T-helper 1 cell (primary cell): ENCODE results near the gene NAAA.
"Not testable (repeated sequence)": the region's sequence is repeated elsewhere in the genome, so short reads cannot be mapped to it uniquely, and the experiment has no call there.

Experiments
- DNase-seq, 5 donors: peaks; one replicate each; pipeline ENCODE4 v3.0.0-alpha.2; 2012 to 2020
- total RNA-seq, 4 donors: gene quantifications; one replicate each; lab custom pipeline; 2026; lab: John Stamatoyannopoulos, UW

The NAAA gene
- total RNA-seq: 28.1 to 38.6 (median 35.8) reads per million in 4 donors

DNA sequence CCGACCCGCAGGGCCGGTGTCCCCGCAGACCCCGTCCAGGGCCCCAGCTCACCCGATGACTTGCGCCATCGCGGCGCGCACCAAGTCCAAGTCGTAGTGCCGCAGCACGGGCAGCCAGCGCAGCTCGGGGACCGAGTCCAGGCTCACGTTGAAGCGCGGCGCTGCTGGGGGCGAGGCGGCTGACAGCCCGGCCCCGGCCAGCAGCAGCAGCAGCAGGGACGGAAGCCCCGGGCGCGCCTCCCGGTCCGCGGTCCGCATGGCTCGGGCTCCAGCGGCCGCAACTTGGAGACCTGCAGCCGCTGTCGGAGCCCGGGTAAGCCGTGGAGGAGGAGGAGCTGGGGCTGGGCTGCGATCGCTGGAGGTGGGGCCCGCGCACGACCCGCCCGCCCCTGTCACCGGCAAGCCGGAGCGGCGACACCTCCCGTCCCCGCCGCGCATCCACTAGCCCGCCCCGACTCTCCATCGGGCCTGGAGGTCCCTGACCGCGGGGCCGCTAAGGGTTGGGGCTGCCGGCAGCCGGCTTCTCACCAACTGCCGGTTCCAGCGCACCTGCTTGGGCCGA is at the start of gene NAAA:
Gene NAAA (minus strand): TSS at position 322 of the 562 bp plus-strand sequence. CDS start 64 bp downstream, at position 258.
- DNase-seq: peak; percentile 68 to 81 (median 72)

- DNase-seq: no peak
Observed at GRCh38 chr4:75989846-75990528, 49.2 kb upstream of the NAAA start.

- no peak for DNase-seq
Observed at GRCh38 chr4:75985116-75985515, 44.3 kb upstream of the NAAA start.

GRCh38 chr4:75980576-75980975 is 39.8 kb upstream of the NAAA start:
- no peak for DNase-seq

GRCh38 chr4:75976177-75976576 is 35.4 kb upstream of the NAAA start:
- no peak for DNase-seq

DNA sequence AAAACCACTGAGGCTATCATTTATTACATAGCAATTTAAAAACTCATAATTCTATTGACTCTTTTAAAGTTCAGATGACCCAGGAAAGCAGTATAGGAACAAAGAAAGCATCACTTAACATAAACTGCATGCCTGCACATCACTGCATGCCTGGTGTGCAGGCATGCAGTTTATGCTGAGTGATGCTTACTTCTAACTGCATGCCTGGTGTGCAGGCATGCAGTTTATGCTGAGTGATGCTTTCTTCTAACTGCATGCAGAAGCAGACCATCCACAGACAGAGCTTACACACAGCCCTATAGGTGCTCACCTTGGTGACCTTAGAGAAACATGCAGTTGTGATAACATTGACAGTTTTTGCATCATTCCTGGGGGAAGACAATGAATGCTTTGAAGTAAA is 33.0 kb upstream of the NAAA start:
- no peak for DNase-seq

- DNase-seq: no peak
Observed at GRCh38 chr4:75968084-75968483, 27.3 kb upstream of the NAAA start.

- no peak for DNase-seq
Observed at GRCh38 chr4:75963558-75963957, 22.7 kb upstream of the NAAA start.

DNA sequence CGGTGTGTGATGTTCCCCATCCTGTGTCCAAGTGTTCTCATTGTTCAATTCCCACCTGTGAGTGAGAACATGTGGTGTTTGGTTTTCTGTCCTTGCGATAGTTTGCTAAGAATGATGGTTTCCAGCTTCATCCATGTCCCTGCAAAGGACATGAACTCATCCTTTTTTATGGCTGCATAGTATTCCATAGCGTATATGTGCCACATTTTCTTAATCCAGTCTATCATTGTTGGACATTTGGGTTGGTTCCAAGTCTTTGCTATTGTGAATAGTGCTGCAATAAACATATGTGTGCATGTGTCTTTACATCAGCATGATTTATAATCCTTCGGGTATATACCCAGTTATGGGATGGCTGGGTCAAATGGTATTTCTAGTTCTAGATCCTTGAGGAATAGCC is 21.3 kb upstream of the NAAA start:
- DNase-seq: not testable (repeated sequence)

DNA sequence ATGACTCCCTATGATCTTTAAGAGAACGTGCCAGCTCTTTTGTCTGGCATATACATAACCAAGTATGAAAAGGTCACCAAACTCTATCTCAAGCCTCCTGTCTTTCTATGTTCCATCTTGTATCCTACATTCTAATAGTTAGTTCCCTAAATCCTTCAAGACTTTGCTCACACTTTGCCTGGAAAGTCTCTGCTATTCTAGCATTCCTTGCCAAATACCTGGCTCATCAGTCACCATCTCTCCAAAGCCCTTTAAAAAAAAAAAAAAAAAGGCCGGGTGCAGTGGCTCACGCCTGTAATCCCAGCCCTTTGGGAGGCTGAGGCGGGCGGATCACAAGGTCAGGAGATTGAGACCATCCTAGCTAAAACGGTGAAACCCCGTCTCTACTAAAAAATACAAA is 17.7 kb upstream of the NAAA start:
- not testable (repeated sequence) for DNase-seq

GRCh38 chr4:75954811-75955210 is 14.0 kb upstream of the NAAA start:
- DNase-seq: peak in 1 of 5 donors; percentile 40

- no peak for DNase-seq
Observed at GRCh38 chr4:75953509-75953908, 12.7 kb upstream of the NAAA start.

- DNase-seq: no peak
Observed at GRCh38 chr4:75950213-75950815, 9.5 kb upstream of the NAAA start.

- no peak for DNase-seq
Observed at GRCh38 chr4:75948822-75949444, 8.1 kb upstream of the NAAA start.

- DNase-seq: peak; percentile 56 to 77 (median 67)
Observed at GRCh38 chr4:75939890-75940691, 722 bp downstream of the NAAA start.

DNA sequence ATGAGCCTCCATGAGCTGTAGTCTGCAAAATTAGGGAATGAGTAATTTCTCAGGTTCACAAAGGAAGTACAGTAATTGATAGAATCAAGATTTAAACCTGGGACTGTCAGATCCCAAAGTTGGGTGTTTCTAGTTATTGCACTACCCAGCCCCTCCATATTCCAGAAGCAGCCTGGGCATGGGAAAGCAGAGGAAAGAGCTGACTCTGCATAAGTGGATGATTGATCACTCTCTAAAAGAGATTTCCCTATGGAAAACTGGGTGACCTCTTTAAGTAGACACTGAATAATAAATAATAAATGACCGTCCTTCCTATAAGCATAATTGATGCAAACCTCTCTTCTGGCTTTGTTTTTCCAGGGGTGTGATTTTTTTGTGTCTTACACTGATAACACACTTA is 5.2 kb downstream of the NAAA start:
- DNase-seq: no peak

GRCh38 chr4:75930152-75930551 is 10.7 kb downstream of the NAAA start:
- DNase-seq: no peak

GRCh38 chr4:75924916-75925315 is 15.9 kb downstream of the NAAA start:
- not testable (repeated sequence) for DNase-seq

DNA sequence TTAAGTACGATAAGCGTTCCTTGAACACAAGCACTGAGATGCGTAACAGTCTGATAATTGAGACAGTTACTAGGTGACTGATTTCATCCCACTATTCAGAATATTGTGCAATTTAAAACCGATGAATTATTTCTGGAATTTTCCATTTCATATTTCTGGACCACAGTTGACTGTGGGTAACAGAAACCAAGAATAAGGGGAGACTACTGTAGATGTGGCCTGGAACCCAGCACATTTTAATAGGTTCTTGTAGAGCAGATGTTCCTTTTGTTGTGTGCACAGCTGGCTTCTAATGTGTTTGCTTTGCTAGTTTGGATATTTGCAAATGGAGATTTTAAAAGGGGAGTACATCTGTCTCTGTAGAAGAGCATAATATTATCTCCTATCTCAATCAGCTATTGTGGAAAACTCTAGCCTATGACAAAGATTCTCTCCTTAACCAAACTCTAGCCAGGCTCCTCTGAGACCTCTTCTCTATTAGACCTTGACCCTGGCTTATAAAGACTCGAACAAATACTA is 16.4 kb downstream of the NAAA start:
- no peak for DNase-seq

GRCh38 chr4:75922588-75922987 is 18.2 kb downstream of the NAAA start:
- no peak for DNase-seq

GRCh38 chr4:75921910-75922309 is 18.9 kb downstream of the NAAA start:
- no peak for DNase-seq

- no peak for DNase-seq
Observed at GRCh38 chr4:75920327-75920726, 20.5 kb downstream of the NAAA start.

GRCh38 chr4:75919920-75920319 is 20.9 kb downstream of the NAAA start:
- no peak for DNase-seq
